NCI-H345 (cell line): Measurements from ENCODE around the gene MAPK8IP2.
"Not testable (repeated sequence)": the region's sequence is repeated elsewhere in the genome, so short reads cannot be mapped to it uniquely, and the experiment has no call there.

Source experiments
- DNase-seq: peaks from one replicate; lab custom pipeline; 2025; lab: John Stamatoyannopoulos, UW

MAPK8IP2 gene

GRCh38 chr22:50599816-50600455, 657 bp upstream of the MAPK8IP2 start:
- DNase-seq: no peak

DNA sequence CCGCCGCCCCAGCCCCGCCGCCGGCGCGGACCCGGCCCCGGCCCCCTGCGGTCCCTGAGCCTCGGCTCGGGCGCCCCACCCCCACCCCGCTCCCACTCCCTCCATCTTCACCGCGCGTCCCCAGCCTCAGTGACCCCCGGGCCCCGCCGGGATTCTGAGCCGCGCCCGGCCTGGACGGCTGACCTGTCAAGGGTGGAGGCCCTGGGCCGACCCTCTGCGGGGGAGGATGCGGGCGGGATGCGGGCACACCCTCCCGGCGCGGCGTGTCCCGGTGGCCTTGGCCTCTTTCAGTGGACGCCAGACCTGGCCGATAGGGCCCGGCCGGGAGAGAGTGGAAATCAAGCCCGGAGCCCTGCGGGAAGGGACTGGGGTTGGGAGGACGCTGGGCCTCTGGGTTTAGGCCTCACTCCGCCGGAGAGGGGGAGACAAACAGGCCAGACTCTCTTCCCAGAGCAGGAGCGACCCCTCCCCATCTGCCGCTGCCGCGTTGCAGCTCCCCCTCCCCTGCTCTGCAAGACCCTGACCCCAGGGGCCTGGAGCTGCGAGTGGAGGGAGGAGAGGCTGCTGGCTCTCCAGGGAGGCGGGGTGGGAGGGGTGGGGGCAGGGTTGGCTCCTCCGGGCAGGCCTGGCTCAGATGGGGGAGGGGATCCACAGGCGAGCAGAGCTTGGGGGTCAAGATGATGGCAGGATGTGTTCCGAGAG, 525 bp downstream of the MAPK8IP2 start:
- no peak for DNase-seq

- no peak for DNase-seq
Observed at GRCh38 chr22:50601669-50602337, 1.2 kb downstream of the MAPK8IP2 start.

DNA sequence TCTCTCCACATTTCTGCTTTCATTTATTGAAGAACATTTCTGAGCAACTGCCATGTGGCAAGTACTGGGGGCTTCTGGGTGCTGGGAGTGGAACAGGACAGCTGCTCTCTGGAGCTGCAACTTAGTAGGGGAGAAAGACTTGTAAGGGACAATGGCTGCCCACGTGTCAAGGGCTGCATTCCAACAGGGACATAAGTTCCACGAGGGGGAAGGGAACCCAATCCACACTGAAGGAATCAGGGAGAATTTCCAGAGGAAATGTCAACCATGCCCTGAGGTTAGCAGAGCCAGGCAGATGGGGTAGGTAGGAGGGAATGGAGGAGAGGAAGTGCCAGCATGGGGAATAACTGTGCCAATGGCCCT, 1.7 kb downstream of the MAPK8IP2 start:
- DNase-seq: no peak

- no peak for DNase-seq
Observed at GRCh38 chr22:50603511-50604255, 3.1 kb downstream of the MAPK8IP2 start.

GRCh38 chr22:50604256-50605001, 3.8 kb downstream of the MAPK8IP2 start:
- DNase-seq: no peak

- no peak for DNase-seq
Observed at GRCh38 chr22:50605002-50605612, 4.5 kb downstream of the MAPK8IP2 start.

- DNase-seq: no peak
Observed at GRCh38 chr22:50605613-50606074, 5.1 kb downstream of the MAPK8IP2 start.

DNA sequence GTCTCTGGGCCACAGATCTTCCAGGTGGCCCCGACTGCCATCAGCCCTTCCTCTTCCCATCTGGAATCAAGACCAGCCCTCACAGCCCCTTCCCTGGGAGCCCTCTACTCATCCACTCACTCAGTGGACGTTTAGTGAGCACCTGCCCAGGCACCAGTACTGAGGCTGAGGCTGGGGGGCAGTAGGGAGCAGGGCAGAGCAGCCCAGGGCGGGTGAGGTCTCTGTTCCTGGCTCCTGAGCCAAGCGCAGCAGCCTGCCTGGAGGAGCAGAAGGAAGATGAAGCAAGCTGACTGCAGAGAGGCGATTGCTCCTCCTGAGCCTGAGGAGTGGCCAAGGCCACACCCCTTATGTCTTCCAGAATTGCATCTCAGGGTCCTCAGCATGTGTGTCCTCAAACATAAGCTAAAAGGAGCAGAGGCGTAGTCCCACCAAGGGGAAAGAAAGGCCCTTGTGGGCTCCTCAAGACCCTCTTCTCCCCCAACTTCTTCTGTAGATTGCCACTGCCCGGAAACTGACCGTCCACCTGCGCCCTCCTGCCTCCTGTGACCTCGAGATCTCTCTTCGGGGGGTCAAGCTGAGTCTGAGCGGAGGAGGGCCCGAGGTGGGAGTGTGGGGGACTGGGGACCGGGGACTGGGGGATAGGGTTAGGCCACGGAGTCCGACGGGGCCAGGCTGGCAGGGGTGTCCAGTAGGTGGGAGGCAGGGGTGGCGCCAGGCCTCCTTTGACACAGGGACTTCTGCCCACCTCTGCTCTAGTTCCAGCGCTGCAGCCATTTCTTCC, 5.8 kb downstream of the MAPK8IP2 start:
- no peak for DNase-seq

DNA sequence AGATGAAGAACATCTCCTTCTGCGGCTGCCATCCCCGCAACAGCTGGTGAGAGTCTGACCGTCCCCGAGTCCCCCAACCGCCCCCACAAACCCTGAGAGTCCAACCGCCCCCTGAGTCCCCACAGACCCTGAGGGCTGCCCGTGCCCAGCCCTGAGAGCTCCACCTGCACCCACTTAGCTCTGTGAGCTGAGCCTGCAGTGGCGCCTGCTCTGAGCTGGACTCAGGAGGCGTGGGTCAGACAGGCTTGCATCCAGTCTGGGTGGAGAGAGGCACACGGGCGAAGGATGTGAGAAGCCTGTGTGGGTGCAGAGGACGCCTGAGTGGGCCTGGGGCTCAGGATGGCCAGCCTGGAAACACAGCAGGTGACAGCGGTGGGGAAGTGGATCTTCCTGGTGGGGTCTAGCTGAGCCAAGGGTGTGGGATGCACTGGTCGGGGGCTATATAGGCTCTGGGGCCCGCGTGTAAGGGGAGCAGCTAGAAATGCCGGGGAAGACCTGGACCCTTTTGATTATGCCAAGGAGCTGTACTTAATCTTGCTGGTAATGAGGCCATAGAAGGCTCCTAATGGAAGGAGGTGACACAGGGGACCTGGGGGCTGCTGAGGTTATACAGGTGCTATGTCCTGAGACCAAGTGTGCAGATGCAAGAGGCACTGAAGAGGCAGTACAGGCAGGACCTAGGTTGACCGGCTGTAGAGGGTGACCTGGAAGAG, 6.5 kb downstream of the MAPK8IP2 start:
- DNase-seq: no peak

DNA sequence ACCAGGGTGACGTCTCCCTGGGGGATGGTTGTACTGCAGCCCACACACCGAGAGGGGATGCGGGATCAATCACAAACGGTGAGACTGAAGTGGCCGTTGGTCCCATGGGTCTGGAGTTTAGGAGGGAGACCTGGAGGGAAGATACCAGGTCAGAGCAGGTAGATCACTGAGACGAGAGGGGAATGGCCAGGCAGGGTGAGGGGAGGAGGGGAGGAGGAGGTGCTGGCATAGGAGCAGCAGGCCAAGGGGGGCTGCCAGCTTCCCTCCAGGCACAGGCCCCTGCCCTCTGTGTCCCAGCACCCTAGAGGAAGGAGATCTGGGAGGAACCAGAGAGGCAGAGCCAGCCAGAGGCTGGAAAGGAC, 7.0 kb downstream of the MAPK8IP2 start:
- DNase-seq: no peak

GRCh38 chr22:50608058-50608840, 7.7 kb downstream of the MAPK8IP2 start:
- not testable (repeated sequence) for DNase-seq

DNA sequence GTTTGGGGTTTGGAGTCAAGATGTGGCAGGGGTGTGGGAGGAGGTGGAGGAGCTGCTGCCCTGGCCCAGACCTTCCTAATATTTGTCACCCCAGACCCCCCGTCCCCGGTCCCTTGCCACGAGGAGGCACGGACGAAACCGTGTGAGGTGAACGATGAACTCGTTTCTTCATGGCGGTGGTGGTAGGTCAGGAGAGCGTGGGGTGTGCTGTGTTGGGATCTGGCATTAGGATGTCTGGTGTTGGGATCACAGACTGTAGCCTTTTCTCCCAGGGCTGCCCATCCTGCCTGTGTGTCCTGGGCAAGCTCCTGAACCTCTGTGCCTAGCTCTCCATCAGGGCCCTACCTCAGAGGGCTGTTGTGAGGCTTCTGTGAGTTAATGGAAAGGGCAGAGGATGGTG, 8.4 kb downstream of the MAPK8IP2 start:
- DNase-seq: no peak

GRCh38 chr22:50609599-50609998, 9.0 kb downstream of the MAPK8IP2 start:
- DNase-seq: no peak

DNA sequence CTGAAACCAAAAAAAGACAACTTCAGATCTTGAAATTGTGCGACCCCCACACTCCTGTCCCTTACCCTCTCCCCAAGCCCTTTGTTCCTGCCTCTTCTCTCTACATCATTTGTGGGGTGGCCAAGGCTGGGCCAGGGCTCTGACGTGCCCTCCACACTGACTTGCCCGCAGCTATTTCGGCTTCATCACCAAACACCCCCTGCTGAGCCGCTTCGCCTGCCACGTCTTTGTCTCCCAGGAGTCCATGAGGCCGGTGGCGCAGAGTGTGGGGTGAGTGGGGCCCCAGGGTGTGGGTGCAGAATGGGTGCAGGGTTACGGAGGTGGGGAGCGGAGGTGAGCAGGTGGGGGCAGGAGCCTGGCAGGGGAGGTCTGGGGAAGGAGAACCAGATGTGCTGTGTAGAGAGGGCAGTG, 9.5 kb downstream of the MAPK8IP2 start:
- no peak for DNase-seq

DNA sequence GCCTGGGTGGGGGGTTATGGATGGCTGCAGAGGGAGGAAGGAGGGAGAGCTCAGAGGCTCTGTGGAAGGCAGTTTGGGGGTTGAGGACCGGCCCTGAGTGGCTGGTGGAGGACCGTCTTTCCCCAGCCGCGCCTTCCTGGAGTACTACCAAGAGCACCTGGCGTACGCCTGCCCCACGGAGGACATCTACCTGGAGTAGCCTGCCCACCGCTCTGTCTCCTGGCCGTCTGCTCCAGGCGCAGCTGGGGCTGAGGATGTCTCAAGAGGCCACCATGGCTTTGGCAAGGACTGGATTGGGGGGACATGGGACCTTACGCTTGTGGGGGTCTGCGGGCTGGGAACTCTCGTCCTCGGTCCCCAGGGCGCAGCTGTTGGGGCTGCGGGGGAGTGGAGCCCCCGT, 10.0 kb downstream of the MAPK8IP2 start:
- DNase-seq: no peak

GRCh38 chr22:50611341-50612060, 10.9 kb downstream of the MAPK8IP2 start:
- DNase-seq: no peak

DNA sequence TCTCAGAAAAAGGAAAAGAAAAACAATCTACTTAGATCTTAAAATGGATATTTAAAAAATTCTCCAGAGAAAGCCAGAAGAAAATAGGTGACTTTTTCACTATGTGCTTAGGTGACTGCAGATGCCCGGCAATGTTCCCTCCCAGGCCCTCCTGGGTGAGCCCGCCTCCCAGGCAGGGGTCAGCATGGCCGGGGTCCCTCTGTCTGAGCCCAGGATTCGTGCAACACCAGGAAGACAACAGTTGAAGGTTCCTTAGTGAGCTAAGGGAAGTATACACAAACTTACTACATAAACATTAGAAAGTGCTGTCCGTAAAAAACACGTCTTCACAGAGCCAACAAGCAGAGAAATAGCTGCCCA, 11.6 kb downstream of the MAPK8IP2 start:
- no peak for DNase-seq
